ENCODE measurements around the gene HOXA10.

DNA sequence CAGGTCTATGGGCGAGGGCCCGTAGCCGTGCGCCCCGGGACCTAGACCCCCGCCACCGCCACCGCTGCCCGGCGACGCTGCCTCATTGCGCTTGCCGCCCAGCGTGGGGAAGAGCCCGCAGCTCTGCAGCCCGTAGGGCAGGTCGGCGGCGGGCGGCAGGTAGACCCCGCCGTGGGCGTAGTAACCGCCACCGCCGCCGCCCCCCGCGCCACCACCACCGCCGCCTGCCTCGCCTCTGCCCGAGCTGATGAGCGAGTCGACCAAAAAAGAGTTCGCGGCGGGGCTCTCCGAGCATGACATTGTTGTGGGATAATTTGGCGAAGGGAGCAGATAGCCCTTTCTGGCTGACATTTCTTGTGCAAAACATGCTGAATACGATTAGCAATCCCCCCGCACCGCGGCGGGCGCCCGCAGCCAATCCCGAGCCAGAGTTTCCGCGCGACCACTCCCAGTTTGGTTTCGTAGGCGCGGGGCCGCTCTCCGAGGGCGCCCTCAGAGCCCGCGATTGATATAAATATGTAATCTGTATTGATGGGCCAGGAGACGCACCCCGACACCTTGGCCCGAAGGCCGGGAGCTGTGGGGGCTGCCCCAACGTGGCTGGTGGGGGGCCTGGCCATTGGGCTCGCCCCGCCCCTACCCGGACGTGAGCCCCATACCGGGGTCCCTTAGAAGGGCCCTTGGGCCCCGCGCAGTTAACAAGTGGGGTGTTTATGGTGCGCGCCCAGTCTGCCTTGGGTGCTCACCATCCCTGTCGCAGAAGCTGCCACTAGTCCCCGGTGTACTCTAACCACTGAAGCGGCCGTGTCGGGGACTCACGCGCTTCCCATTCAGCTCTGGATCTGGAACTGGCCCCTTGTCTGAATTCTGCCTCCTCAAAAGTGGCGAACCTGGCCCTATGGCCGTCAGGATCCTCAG lies at the start of gene HOXA10:
- TF ChIP-seq, protein P1, sequence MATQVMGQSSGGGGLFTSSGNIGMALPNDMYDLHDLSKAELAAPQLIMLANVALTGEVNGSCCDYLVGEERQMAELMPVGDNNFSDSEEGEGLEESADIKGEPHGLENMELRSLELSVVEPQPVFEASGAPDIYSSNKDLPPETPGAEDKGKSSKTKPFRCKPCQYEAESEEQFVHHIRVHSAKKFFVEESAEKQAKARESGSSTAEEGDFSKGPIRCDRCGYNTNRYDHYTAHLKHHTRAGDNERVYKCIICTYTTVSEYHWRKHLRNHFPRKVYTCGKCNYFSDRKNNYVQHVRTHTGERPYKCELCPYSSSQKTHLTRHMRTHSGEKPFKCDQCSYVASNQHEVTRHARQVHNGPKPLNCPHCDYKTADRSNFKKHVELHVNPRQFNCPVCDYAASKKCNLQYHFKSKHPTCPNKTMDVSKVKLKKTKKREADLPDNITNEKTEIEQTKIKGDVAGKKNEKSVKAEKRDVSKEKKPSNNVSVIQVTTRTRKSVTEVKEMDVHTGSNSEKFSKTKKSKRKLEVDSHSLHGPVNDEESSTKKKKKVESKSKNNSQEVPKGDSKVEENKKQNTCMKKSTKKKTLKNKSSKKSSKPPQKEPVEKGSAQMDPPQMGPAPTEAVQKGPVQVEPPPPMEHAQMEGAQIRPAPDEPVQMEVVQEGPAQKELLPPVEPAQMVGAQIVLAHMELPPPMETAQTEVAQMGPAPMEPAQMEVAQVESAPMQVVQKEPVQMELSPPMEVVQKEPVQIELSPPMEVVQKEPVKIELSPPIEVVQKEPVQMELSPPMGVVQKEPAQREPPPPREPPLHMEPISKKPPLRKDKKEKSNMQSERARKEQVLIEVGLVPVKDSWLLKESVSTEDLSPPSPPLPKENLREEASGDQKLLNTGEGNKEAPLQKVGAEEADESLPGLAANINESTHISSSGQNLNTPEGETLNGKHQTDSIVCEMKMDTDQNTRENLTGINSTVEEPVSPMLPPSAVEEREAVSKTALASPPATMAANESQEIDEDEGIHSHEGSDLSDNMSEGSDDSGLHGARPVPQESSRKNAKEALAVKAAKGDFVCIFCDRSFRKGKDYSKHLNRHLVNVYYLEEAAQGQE (IDR thresholded peaks at IDR 0.05; ENCODE audit: insufficient read depth in 1 of 2, low read depth in 2 of 2, low read length in 2 of 2): no peak
- TF ChIP-seq SIN3A (IDR thresholded peaks at IDR 0.05; ENCODE audit: borderline replicate concordance, insufficient read depth, low read length) (no peak), POLR2AphosphoS5 (IDR thresholded peaks at IDR 0.05; ENCODE audit: low read depth, low read length) (no peak)
